Stomach smooth muscle (tissue), 2 donors: Measurements from ENCODE around the gene MTURN.

ENCODE experiments used
- H3K27ac ChIP-seq: one replicate; pipeline ENCODE4 v1.7.0; 2013; ENCODE audit warnings: mild to moderate bottlenecking, low read length, inconsistent platforms
- H3K27me3 ChIP-seq, 2 donors: one replicate each; pipeline ENCODE4 v1.7.0; 2013; ENCODE audit warnings: low read length in 2 of 2; ENCODE audit not compliant: insufficient read depth in 2 of 2, control insufficient read depth in 1 of 2
- H3K36me3 ChIP-seq, 2 donors: one replicate each; pipeline ENCODE4 v1.7.0; 2013; ENCODE audit warnings: low read length in 2 of 2; ENCODE audit not compliant: control insufficient read depth in 2 of 2, insufficient read depth in 2 of 2
- H3K4me1 ChIP-seq: one replicate; pipeline ENCODE4 v1.7.0; 2013; ENCODE audit warnings: low read length; ENCODE audit not compliant: control insufficient read depth, insufficient read depth
- H3K4me3 ChIP-seq, 2 donors: one replicate each; pipeline ENCODE4 v1.7.0; 2013; ENCODE audit warnings: low read length in 2 of 2
- H3K9ac ChIP-seq, 2 donors: one replicate each; pipeline ENCODE4 v1.7.0; 2013; ENCODE audit warnings: low read length in 2 of 2, mild to moderate bottlenecking in 1 of 2
- H3K9me3 ChIP-seq, 2 donors: one replicate each; pipeline ENCODE4 v1.7.0; 2013; ENCODE audit warnings: low read length in 2 of 2; ENCODE audit not compliant: control insufficient read depth in 2 of 2
- donor health status: healthy.
- donor health status: Pancreatic carcinoma.

MTURN gene

GRCh38 chr7:30207376-30207775, 72.6 kb downstream of the MTURN start:
- Histone ChIP-seq H3K4me1 (peaks cover 8% of the 10 kb centered on the region), H3K9me3 (no peaks in the 10 kb centered on the region), H3K27ac (no peak overlapping the region), H3K9ac (no peak overlapping the region), H3K4me3 (no peak overlapping the region), H3K27me3 (no peaks in the 10 kb centered on the region), H3K36me3 (no peaks in the 10 kb centered on the region)

- Histone ChIP-seq H3K9me3 (no peaks in the 10 kb centered on the region), H3K27me3 (no peaks in the 10 kb centered on the region), H3K4me3 (no peak overlapping the region), H3K9ac (no peak overlapping the region), H3K27ac (no peak overlapping the region), H3K36me3 (no peaks in the 10 kb centered on the region), H3K4me1 (peaks cover 8% of the 10 kb centered on the region)
Observed at GRCh38 chr7:30209951-30210350, 75.2 kb downstream of the MTURN start.
